Measurements from ENCODE around the gene SPSB4. TPM values are rescaled to one million over a fixed set of nuclear protein-coding genes. Genes with fewer than 3 reads are reported as not detected.

The SPSB4 gene
- total RNA-seq, 1 donor, result not detected

DNA sequence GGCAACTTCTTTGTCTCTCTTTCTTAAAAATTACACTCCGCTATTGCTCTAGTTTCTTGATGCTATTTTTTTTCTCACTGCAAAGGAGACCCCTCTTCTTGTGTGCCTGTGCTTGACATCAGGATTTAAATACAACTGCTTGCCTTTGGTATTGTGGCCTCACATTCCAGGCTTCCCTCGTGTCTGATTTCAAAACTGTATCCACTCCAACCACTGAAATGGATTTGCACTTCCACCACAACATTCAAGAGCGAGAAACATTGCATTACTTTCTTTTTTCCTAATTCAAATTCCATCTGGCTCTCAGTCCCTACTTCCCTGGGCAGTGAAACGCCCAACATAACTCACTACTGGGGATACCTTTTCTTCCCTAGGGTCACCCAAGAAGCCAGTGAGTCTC, 130.0 kb downstream of the SPSB4 start:
- no peak for DNase-seq (ENCODE audit: insufficient read length, low spot score, missing footprints)
- Histone ChIP-seq H3K36me3 (ENCODE audit: insufficient read depth, low read length) (no peaks in the 10 kb centered on the region), H3K4me1 (ENCODE audit: insufficient read depth, low read length) (no peaks in the 10 kb centered on the region), H3K27me3 (ENCODE audit: insufficient read depth, low read length) (no peaks in the 10 kb centered on the region), H3K4me3 (ENCODE audit: insufficient read depth, low read length) (no peak overlapping the region), H3K4me2 (ENCODE audit: insufficient read depth, low read length) (no peak overlapping the region), H3K79me2 (ENCODE audit: insufficient read depth, low read length) (no peaks in the 10 kb centered on the region), H4K20me1 (ENCODE audit: insufficient read depth, low read length) (no peaks in the 10 kb centered on the region), H2AFZ (ENCODE audit: low read length) (no peak overlapping the region), H3K27ac (ENCODE audit: low read depth, low read length) (no peak overlapping the region), H3K9me3 (ENCODE audit: low read depth, low read length) (no peaks in the 10 kb centered on the region)
- TF ChIP-seq CTCF (IDR thresholded peaks at IDR 0.05; ENCODE audit: extremely low read depth, low read depth, low read length), result no peak

GRCh38 chr3:141181819-141182218, 130.7 kb downstream of the SPSB4 start:
- no peaks in the 10 kb centered on the region for H4K20me1 ChIP-seq (ENCODE audit: insufficient read depth, low read length)
- no peaks in the 10 kb centered on the region for H3K4me1 ChIP-seq (ENCODE audit: insufficient read depth, low read length)
- H3K36me3 ChIP-seq (ENCODE audit: insufficient read depth, low read length), result no peaks in the 10 kb centered on the region
- H3K27ac ChIP-seq (ENCODE audit: low read depth, low read length), result no peak overlapping the region
- TF ChIP-seq CTCF (IDR thresholded peaks at IDR 0.05; ENCODE audit: extremely low read depth, low read depth, low read length), result no peak
- H3K4me3 ChIP-seq (ENCODE audit: insufficient read depth, low read length), result no peak overlapping the region
- peaks cover 5% of the 10 kb centered on the region for H3K27me3 ChIP-seq (ENCODE audit: insufficient read depth, low read length)
- H3K9me3 ChIP-seq (ENCODE audit: low read depth, low read length), result no peaks in the 10 kb centered on the region
- H3K4me2 ChIP-seq (ENCODE audit: insufficient read depth, low read length), result no peak overlapping the region
- no peak overlapping the region for H2AFZ ChIP-seq (ENCODE audit: low read length)
- no peaks in the 10 kb centered on the region for H3K79me2 ChIP-seq (ENCODE audit: insufficient read depth, low read length)
- no peak for DNase-seq (ENCODE audit: insufficient read length, low spot score, missing footprints)

DNA sequence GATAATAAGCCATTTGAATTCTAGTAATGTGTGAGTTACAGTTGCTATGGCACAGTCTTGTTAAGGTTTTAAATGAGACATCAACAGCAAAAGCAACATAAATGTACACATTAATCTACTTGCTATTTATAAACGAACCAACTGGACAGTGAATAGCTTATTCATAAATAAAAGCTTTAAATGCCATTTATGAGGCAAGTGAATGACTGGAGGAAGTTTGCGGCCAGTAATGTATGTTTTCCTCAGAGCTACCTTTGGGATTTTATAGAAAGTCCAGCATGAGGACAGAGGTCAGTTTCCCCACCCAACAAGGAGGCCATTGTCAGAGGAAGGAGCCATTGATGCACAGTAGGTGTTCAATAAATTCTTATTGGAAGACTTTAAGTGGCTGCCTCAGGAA, 132.5 kb downstream of the SPSB4 start:
- H3K79me2 ChIP-seq (ENCODE audit: insufficient read depth, low read length), result no peaks in the 10 kb centered on the region
- H3K9me3 ChIP-seq (ENCODE audit: low read depth, low read length), result no peaks in the 10 kb centered on the region
- H3K4me1 ChIP-seq (ENCODE audit: insufficient read depth, low read length), result no peaks in the 10 kb centered on the region
- no peak overlapping the region for H2AFZ ChIP-seq (ENCODE audit: low read length)
- no peaks in the 10 kb centered on the region for H4K20me1 ChIP-seq (ENCODE audit: insufficient read depth, low read length)
- no peaks in the 10 kb centered on the region for H3K36me3 ChIP-seq (ENCODE audit: insufficient read depth, low read length)
- no peak overlapping the region for H3K4me3 ChIP-seq (ENCODE audit: insufficient read depth, low read length)
- H3K27me3 ChIP-seq (ENCODE audit: insufficient read depth, low read length), result peaks cover 10% of the 10 kb centered on the region
- no peak for DNase-seq (ENCODE audit: insufficient read length, low spot score, missing footprints)
- no peak for TF ChIP-seq CTCF (IDR thresholded peaks at IDR 0.05; ENCODE audit: extremely low read depth, low read depth, low read length)
- no peak overlapping the region for H3K27ac ChIP-seq (ENCODE audit: low read depth, low read length)
- H3K4me2 ChIP-seq (ENCODE audit: insufficient read depth, low read length), result no peak overlapping the region

DNA sequence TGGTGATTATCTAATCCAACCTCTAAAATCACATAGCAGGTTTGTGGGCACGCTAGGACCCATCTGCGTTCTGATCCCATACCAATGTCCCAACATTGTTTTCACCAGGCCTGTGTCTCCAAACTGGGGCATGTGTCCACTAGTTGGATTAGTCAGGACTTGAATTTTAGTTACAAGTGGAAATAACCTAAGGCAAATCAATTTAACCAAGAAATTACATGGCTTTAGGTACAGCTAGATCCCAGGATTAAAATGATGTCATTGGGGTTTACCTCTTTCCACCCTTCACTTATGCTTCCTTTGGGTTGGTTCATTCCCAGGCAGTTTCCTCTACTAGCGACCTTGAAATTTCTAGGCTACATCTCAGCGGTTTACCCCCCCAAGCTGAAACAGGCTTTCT, 133.3 kb downstream of the SPSB4 start:
- Histone ChIP-seq H3K4me3 (ENCODE audit: insufficient read depth, low read length) (no peak overlapping the region), H3K27ac (ENCODE audit: low read depth, low read length) (no peak overlapping the region), H3K27me3 (ENCODE audit: insufficient read depth, low read length) (peaks cover 10% of the 10 kb centered on the region), H4K20me1 (ENCODE audit: insufficient read depth, low read length) (no peaks in the 10 kb centered on the region), H3K79me2 (ENCODE audit: insufficient read depth, low read length) (no peaks in the 10 kb centered on the region), H3K4me1 (ENCODE audit: insufficient read depth, low read length) (no peaks in the 10 kb centered on the region), H3K9me3 (ENCODE audit: low read depth, low read length) (no peaks in the 10 kb centered on the region), H3K4me2 (ENCODE audit: insufficient read depth, low read length) (no peak overlapping the region), H3K36me3 (ENCODE audit: insufficient read depth, low read length) (no peaks in the 10 kb centered on the region), H2AFZ (ENCODE audit: low read length) (no peak overlapping the region)
- DNase-seq (ENCODE audit: insufficient read length, low spot score, missing footprints), result no peak
- no peak for TF ChIP-seq CTCF (IDR thresholded peaks at IDR 0.05; ENCODE audit: extremely low read depth, low read depth, low read length)

Data from osteoblast (primary cell).